MG63 (cell line): ENCODE results near the gene KIF3A. TPM values are rescaled to one million over a fixed set of nuclear protein-coding genes. Genes with fewer than 3 reads are reported as not detected.

Experiments used
- DNase-seq: peaks from one replicate; pipeline ENCODE4 v3.0.0-alpha.2; 2020
- H3K27me3 ChIP-seq: fragments of 250-450 bp; sonication (Bioruptor Pico); 2 replicates; pipeline ENCODE4 v1.5.1; 2020; ENCODE audit warnings: mild to moderate bottlenecking, moderate library complexity
- H3K36me3 ChIP-seq: fragments of 250-450 bp; sonication (Bioruptor Pico); 2 replicates; pipeline ENCODE4 v1.5.1; 2020; ENCODE audit warnings: mild to moderate bottlenecking, moderate library complexity
- H3K4me3 ChIP-seq: fragments of 250-450 bp; sonication (Bioruptor Pico); 2 replicates; pipeline ENCODE4 v1.5.1; 2020; ENCODE audit warnings: mild to moderate bottlenecking, moderate library complexity
- H3K9me3 ChIP-seq: fragments of 250-450 bp; sonication (Bioruptor Pico); 2 replicates; pipeline ENCODE4 v1.5.1; 2020; ENCODE audit warnings: mild to moderate bottlenecking, moderate library complexity
- total RNA-seq: library from RNA; depleted of rRNA; stranded (reverse); fragments of >200 nt; shearing (Covaris generic); gene quantifications from 2 replicates; pipeline ENCODE4 v1.2.3, GENCODE V29; 2014; ENCODE audit warnings: low replicate concordance

Gene KIF3A
- total RNA-seq, 1 experiment from 2014 or later = 5.3 TPM

DNA sequence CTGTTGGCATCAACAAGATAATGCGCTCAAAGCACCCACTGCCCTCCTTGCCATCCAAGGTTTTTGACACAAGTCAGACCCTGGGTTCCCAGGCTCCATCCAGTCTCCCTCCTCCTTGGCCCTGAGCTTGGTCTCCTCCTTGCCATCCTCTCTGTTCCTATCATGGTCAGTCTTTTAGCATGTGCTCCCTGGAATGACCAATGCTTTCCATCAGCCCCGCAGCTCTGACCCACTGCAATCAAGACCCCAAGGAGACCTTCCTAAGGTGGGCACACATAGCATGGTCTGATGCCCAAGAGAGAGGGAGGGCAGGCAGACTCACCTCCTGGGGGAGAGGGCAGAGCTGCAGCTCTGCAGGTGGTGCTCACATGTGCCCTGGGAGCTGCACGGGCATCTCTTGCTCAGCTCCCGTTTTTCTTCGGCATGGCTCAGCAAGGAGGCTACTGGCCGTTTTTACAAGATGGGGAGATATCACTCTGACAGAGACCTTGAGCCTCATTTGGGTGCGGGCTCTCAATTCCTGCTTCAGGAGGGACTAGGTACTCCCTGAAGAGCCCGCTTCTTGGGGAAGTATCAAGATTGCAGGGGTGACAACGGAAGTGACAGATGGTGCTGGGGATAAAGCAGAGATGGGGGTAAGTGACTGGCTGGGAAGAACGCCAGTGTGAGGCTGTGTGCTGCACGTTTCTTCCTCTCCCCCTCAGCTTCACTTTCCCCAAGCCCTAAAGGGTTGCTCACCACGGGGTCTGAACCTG lies 36.4 kb upstream of the KIF3A start:
- H3K9me3 ChIP-seq = no peaks in the 10 kb centered on the region
- no peak for DNase-seq
- H3K27me3 ChIP-seq = no peaks in the 10 kb centered on the region
- peaks cover 5% of the 10 kb centered on the region for H3K36me3 ChIP-seq
- H3K4me3 ChIP-seq = no peak overlapping the region

DNA sequence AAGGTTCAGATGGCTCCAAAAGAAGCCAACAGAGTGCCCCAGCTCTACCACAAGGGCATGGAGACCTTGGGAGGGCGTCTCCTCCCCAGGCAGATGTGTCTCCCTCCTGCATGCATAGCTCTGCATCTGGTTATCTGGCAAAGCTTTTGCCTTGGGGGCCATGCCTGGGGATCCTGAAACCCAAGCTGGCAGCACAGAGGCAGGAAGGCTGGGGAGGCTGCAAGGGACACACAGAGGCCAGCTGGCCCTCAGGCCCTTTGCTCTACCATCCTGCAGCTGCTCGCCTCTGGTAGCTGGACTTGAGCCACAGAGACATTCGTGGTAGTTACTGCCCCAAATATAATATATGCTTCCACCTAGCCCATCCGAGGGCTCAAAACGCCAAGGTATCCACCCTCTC lies 35.8 kb upstream of the KIF3A start:
- H3K27me3 ChIP-seq = no peaks in the 10 kb centered on the region
- H3K9me3 ChIP-seq = no peaks in the 10 kb centered on the region
- peaks cover 5% of the 10 kb centered on the region for H3K36me3 ChIP-seq
- DNase-seq = no peak
- no peak overlapping the region for H3K4me3 ChIP-seq

- no peak overlapping the region for H3K4me3 ChIP-seq
- no peak for DNase-seq
- no peaks in the 10 kb centered on the region for H3K27me3 ChIP-seq
- peaks cover 5% of the 10 kb centered on the region for H3K36me3 ChIP-seq
- no peaks in the 10 kb centered on the region for H3K9me3 ChIP-seq
These were observed 35.1 kb upstream of the KIF3A start for GRCh38 chr5:132772291-132773070.

DNA sequence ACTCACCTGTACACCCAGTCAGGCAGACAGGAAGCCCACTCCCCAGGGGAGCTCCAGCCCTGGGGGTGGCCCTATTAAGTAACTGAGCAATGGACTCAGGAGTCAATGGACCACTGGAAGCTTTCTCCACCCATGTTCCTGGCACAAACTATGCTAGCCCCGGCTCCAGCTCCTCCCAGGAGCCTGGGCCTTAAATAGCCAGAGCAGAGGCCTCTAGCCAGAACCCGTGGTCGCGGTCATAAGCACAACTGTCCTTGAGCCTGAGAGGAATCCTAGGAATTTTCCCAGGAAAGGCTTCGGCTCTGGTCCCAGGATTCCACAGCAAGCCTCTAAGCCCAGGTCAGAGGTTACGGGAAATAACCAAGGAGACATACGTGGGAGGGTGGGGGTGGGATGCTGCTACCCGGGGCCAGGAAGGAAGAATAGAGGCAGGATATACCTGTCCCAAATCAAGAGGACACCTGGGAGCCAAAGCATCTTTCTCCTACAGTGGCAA lies 34.2 kb upstream of the KIF3A start:
- DNase-seq = peak; percentile 40
- Histone ChIP-seq H3K27me3 (no peaks in the 10 kb centered on the region), H3K36me3 (peaks cover 5% of the 10 kb centered on the region), H3K4me3 (no peak overlapping the region), H3K9me3 (no peaks in the 10 kb centered on the region)

- no peak overlapping the region for H3K4me3 ChIP-seq
- no peak for DNase-seq
- peaks cover 5% of the 10 kb centered on the region for H3K36me3 ChIP-seq
- H3K9me3 ChIP-seq = no peaks in the 10 kb centered on the region
- H3K27me3 ChIP-seq = no peaks in the 10 kb centered on the region
These were observed 33.3 kb upstream of the KIF3A start for GRCh38 chr5:132770476-132771159.

DNA sequence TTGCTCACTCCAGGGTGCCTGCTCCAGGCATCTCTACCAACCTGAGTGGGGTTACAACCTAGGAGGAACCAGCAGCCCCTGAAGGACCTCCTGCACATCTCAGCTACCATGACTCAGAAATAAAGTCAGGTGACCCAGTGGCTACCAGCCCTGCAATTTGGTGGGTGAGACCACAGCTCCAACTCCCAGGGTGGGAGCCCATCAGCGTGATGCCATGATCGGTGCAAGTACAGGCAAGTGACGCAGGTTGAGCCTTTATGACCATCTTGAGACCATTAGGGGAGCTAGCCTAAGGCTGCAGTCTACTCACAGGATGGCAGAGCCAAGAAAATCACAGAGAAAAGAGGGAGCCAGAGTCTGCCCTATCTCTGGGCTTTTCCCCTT lies 31.1 kb upstream of the KIF3A start:
- H3K4me3 ChIP-seq = no peak overlapping the region
- H3K9me3 ChIP-seq = no peaks in the 10 kb centered on the region
- no peaks in the 10 kb centered on the region for H3K27me3 ChIP-seq
- DNase-seq = no peak
- H3K36me3 ChIP-seq = peaks cover 26% of the 10 kb centered on the region

DNA sequence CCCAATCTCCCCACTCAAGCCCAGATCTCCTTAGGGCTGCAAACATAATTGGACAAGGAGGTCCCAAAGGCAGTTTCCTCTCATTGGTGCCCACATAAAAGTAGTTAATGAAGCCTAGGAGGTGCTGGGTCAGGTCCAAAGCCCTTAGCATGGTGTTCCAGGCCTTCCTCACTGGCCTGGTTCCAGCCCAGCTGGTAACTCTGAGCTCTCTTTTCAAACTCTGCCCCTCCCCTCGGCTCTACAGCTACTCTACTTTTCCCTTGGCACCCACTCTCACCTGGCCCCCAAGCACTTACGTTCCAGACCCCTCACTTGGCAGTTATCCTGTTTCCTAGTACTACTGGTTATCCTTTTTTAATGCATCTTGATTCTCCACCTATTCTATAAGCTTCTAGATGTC lies 29.8 kb upstream of the KIF3A start:
- DNase-seq = no peak
- Histone ChIP-seq H3K4me3 (no peak overlapping the region), H3K27me3 (no peaks in the 10 kb centered on the region)

GRCh38 chr5:132766806-132767055 lies 29.4 kb upstream of the KIF3A start:
- Histone ChIP-seq H3K36me3 (peaks cover 43% of the 10 kb centered on the region), H3K27me3 (no peaks in the 10 kb centered on the region)
- no peak for DNase-seq

More for the DNA sequence above, 29.8 kb upstream of the KIF3A start:
- H3K36me3 ChIP-seq = peaks cover 39% of the 10 kb centered on the region
- no peaks in the 10 kb centered on the region for H3K9me3 ChIP-seq

GRCh38 chr5:132766020-132766805 lies 28.9 kb upstream of the KIF3A start:
- peaks cover 43% of the 10 kb centered on the region for H3K36me3 ChIP-seq
- no peak overlapping the region for H3K4me3 ChIP-seq
- no peaks in the 10 kb centered on the region for H3K27me3 ChIP-seq
- no peaks in the 10 kb centered on the region for H3K9me3 ChIP-seq
- DNase-seq = no peak

More at GRCh38 chr5:132766806-132767055, 29.4 kb upstream of the KIF3A start:
- Histone ChIP-seq H3K9me3 (no peaks in the 10 kb centered on the region), H3K4me3 (no peak overlapping the region)

DNA sequence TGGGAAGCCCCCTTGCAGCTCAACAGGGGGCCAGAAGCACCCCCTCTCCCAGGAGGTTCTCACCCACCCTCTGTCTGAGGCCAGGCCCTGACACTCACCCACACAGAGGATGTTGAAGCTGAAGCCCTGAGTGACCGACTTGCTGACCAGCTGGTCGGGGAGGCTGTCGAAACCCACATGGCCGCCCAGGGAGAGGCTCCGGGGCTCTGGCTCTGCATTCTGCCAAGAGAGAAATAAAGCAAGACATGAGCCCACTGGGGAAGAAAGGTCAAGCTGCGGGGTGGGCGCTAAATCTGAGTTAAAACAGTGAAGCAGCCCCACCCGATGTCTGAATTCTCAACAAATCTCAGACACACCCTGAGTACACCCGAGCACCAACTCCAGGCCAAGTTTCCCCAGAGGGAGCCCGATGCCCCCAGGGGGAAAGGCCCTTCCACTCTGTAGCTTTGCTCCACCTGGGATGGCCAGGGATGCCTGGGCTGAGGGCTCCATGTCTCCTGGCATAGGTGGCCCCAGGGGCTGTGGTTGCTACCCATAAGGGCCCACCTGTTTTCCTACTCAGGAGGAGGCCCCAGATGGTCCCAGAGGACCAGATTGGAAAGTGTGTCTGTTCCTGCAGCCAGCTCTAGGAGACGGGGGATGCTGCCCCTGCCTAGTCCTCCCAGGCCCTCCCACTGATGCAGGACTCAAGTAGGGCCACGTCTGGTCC lies 28.1 kb upstream of the KIF3A start:
- Histone ChIP-seq H3K4me3 (no peak overlapping the region), H3K9me3 (no peaks in the 10 kb centered on the region), H3K27me3 (no peaks in the 10 kb centered on the region), H3K36me3 (peaks cover 46% of the 10 kb centered on the region)
- no peak for DNase-seq

GRCh38 chr5:132764671-132765238 lies 27.4 kb upstream of the KIF3A start:
- no peak for DNase-seq
- Histone ChIP-seq H3K36me3 (peaks cover 51% of the 10 kb centered on the region), H3K9me3 (no peaks in the 10 kb centered on the region), H3K4me3 (no peak overlapping the region), H3K27me3 (no peaks in the 10 kb centered on the region)

DNA sequence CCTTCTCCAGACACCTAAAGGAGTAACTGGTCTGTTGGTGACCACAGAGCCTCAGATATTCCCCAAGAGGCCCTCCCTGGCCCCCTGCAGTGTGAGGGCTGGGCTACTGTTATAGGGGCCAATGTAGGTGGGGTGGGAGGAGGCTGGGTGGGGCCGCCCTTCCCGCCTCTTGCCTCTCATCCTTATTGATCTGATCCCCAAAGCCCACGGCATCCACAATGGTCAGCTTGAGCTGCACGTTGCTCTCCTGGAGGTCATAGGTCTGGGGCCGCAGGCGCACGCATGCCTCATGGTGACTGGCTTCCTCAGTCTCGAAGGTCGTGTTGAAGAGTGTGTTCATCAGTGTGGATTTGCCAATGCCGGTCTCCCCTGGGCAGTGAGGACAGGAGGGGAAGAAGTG lies 26.7 kb upstream of the KIF3A start:
- H3K9me3 ChIP-seq = no peaks in the 10 kb centered on the region
- no peak for DNase-seq
- H3K36me3 ChIP-seq = peaks cover 58% of the 10 kb centered on the region
- H3K4me3 ChIP-seq = no peak overlapping the region
- H3K27me3 ChIP-seq = no peaks in the 10 kb centered on the region

DNA sequence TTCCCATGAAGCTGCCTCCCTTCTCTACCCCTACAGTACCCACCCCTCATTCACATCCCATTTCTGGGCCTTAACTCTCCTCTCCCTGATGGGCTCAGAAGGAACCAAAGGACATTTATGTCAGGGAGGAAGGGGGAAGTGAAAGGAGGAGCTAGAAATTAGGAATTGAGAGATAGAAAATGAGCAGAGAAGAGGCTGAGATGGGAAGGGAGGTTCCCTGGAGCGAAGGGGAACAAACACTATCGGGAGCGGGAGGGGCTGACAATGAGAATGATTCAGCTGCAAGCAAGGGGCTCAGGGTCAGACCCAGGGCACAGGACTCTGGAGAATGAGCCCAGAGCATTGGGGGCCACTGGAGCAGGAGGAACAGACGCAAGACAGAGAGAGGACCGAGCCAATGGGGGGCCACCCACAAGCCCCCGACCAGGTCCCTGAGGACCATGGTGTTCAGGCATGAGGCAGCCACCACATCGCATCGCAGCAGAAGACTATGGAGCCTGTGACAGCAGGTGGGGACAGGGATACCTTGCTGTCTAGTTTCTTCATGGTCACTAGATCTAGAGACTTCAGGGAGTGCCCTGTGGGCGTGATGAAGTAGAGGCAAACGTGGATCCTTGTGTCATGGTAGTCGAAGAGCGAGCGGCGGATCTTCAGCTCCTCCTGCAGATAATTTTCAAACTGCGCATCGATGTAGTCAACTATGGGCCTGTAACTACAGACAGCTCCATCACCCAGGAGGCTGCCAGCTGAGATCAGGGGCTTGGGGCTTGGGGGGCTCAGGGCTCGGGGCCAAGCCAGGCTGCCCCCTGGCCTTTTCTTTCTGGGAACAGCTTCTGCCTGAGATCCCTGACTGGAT lies 26.1 kb upstream of the KIF3A start:
- no peak overlapping the region for H3K4me3 ChIP-seq
- no peak for DNase-seq
- no peaks in the 10 kb centered on the region for H3K9me3 ChIP-seq
- H3K27me3 ChIP-seq = no peaks in the 10 kb centered on the region
- peaks cover 59% of the 10 kb centered on the region for H3K36me3 ChIP-seq

DNA sequence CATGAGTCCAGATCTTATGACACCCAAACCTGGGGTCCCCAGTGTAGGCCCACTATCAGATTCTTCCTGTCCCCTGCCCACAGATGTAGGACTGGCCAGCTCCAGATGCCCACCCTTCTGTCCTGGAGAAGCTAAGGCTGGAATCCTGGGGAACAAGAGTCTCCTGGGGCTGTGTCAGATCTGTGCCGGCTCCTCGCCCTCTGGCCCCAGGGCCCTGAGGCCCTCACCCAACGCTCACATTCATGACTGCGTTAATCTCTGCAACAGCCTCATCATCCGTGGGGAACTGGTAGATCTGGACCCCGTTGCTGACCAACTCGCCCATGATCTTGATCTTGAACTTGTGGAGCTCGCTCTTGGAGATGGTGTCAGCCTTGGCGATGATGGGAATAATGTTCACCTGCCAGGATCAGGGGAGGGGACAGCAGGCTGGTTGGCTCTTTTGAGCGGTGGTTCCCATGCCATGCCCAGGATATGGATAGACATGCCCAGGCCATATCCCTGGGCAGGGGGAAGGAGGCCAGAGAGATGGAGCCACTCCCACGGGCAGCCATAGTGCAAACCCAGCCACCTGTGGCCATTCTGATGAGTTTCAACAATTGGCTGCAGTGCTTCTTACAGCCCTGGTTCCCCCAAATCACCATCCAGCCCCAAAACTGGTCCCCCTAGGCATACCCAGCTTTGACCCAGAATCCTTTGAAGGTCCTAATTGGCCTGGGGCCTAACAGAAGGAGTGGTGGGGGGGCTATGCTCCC lies 25.1 kb upstream of the KIF3A start:
- Histone ChIP-seq H3K4me3 (no peak overlapping the region), H3K9me3 (no peaks in the 10 kb centered on the region), H3K36me3 (peaks cover 65% of the 10 kb centered on the region), H3K27me3 (no peaks in the 10 kb centered on the region)
- no peak for DNase-seq
